Astrocyte (in vitro differentiated cells and primary cell): ENCODE data around the gene DMXL2.

Source experiments
- CTCF ChIP-seq: IDR thresholded peaks from 2 replicates; pipeline ENCODE4 v1.5.1; 2011; ENCODE audit warnings: low read depth, mild to moderate bottlenecking, inconsistent platforms, low read length, moderate library complexity; ENCODE audit not compliant: insufficient read depth
- EZH2 ChIP-seq: IDR thresholded peaks from 2 replicates; pipeline ENCODE4 v1.6.1; 2012; ENCODE audit warnings: mild to moderate bottlenecking, low read length, inconsistent platforms; ENCODE audit not compliant: insufficient read depth

GRCh38 chr15:51617886-51618285 is 4.7 kb downstream of the DMXL2 start:
- TF ChIP-seq CTCF (no peak), EZH2 (no peak)
